Cardiac fibroblast (primary cell): ENCODE measurements around the gene GTPBP1.

Source experiments
- DNase-seq, 2 donors: peaks; one replicate each; pipeline versions ENCODE4 v3.0.0 to v3.0.0-alpha.2; 2010; ENCODE audit warnings: low read depth in 2 of 2
- H3K4me3 ChIP-seq, 2 donors: replicated peaks in 1 of 2; 1 replicate in 1 of 2; 2 replicates in 1 of 2; pipeline ENCODE4 v1.5.1; 2011; ENCODE audit warnings: low read depth in 2 of 2, low read length in 2 of 2, mild to moderate bottlenecking in 2 of 2, moderate library complexity in 1 of 2
- CTCF ChIP-seq: IDR thresholded peaks from one replicate; pipeline ENCODE4 v1.5.1; 2011; ENCODE audit warnings: low read depth, mild to moderate bottlenecking, low read length, inconsistent platforms

GTPBP1 gene

GRCh38 chr22:38742176-38742942 lies 36.6 kb downstream of the GTPBP1 start:
- no peak overlapping the region for H3K4me3 ChIP-seq
- TF ChIP-seq CTCF: no peak
- no peak for DNase-seq

- DNase-seq: no peak
- H3K4me3 ChIP-seq: no peak overlapping the region
- TF ChIP-seq CTCF: no peak
Measured at GRCh38 chr22:38744981-38745380, 39.2 kb downstream of the GTPBP1 start.

- no peak overlapping the region for H3K4me3 ChIP-seq
- DNase-seq: no peak
- no peak for TF ChIP-seq CTCF
Measured at GRCh38 chr22:38745676-38746460, 40.1 kb downstream of the GTPBP1 start.

- no peak for TF ChIP-seq CTCF
- DNase-seq: no peak
- H3K4me3 ChIP-seq: no peak overlapping the region
Measured at GRCh38 chr22:38748487-38749136, 42.9 kb downstream of the GTPBP1 start.

GRCh38 chr22:38750104-38750503 lies 44.4 kb downstream of the GTPBP1 start:
- H3K4me3 ChIP-seq: no peak overlapping the region
- TF ChIP-seq CTCF: no peak
- no peak for DNase-seq

- no peak for TF ChIP-seq CTCF
Measured at GRCh38 chr22:38750638-38751037, 44.9 kb downstream of the GTPBP1 start.

More at GRCh38 chr22:38750638-38751037, 44.9 kb downstream of the GTPBP1 start:
- no peak overlapping the region for H3K4me3 ChIP-seq
- DNase-seq: no peak
